Body of pancreas (tissue), 4 donors: ENCODE data around the gene KIAA1671. TPM values are rescaled to one million over a fixed set of nuclear protein-coding genes. Genes with fewer than 3 reads are reported as not detected.

Experiments
- ATAC-seq: fragments of 150-250 bp; one replicate; pipeline ENCODE4 v1.9.1; 2016
- DNase-seq, 4 donors: peaks; one replicate each; pipeline ENCODE4 v3.0.0-alpha.2; 2019
- H3K27ac ChIP-seq, 4 donors: fragments of 200-600 bp; sonication (generic); 1 replicate in 3 of 4; 2 replicates in 1 of 4; pipeline versions ENCODE4 v1.5.1 to v1.6.1; 2016 to 2019; ENCODE audit warnings: mild to moderate bottlenecking in 1 of 4, mixed read lengths in 1 of 4, moderate library complexity in 1 of 4
- H3K27me3 ChIP-seq, 2 donors: fragments of 200-600 bp; sonication (generic); one replicate each; pipeline ENCODE4 v1.6.0; 2016; ENCODE audit warnings: mild to moderate bottlenecking in 1 of 2
- H3K36me3 ChIP-seq, 2 donors: fragments of 200-600 bp; sonication (generic); replicated peaks in 1 of 2; 2 replicates each; pipeline ENCODE4 v1.5.1; 2016; ENCODE audit warnings: low read depth in 2 of 2; ENCODE audit not compliant: insufficient read depth in 1 of 2
- H3K4me1 ChIP-seq: fragments of 200-600 bp; sonication (generic); one replicate; pipeline ENCODE4 v1.6.0; 2016
- H3K4me3 ChIP-seq, 2 donors: fragments of 200-600 bp; sonication (generic); 1 replicate in 1 of 2; 2 replicates in 1 of 2; pipeline ENCODE4 v1.5.1; 2016 to 2019
- H3K9me3 ChIP-seq, 3 donors: fragments of 200-600 bp; sonication (generic); 1 replicate in 2 of 3; 2 replicates in 1 of 3; pipeline ENCODE4 v1.5.1; 2016
- CTCF ChIP-seq, 7 experiments: fragments of 450-650 bp in 4 of 7; fragments of 200-600 bp in 3 of 7; sonication (generic) in 3 of 7; IDR thresholded peaks; one replicate each; pipeline ENCODE4 v1.5.1; 2016 to 2019; ENCODE audit warnings: antibody characterized with exemption in 7 of 7
- POLR2A ChIP-seq, 3 donors: fragments of 450-650 bp; IDR thresholded peaks; one replicate each; pipeline ENCODE4 v1.6.1; 2016; ENCODE audit warnings: antibody characterized with exemption in 3 of 3, mild to moderate bottlenecking in 2 of 3
- WGBS, 2 donors: methylation state at CpG; one replicate each; pipeline ENCODE4 v1.1.5; 2017; 5-methylcytosine and 5-hydroxymethylcytosine counted together
- intact Hi-C: fragments of 100-400 bp; cut with DNase I; formaldehyde crosslinking; loops from one replicate; pipeline ENCODE4 v1.15.1; 2023
- total RNA-seq, 2 donors: library from RNA; depleted of rRNA; stranded (reverse); fragments of >200 nt; gene quantifications; one replicate each; pipeline ENCODE4 v1.1.0, GENCODE V29; 2016

Gene KIAA1671
- total RNA-seq, 2 donors from 2014 or later: 24.9 to 79.8 TPM

- DNase-seq (no peak), ATAC-seq (no peak)
- TF ChIP-seq CTCF (IDR thresholded peaks at IDR 0.05) (no peak), POLR2A (IDR thresholded peaks at IDR 0.05) (no peak)
- intact Hi-C loops: no loop called here
- no peak overlapping the region for H3K27ac ChIP-seq
- no peak overlapping the region for H3K4me3 ChIP-seq
- H3K9me3 ChIP-seq: no peaks in the 10 kb centered on the region
- 91 to 94% methylated on average over 4 of the region's 4 CpGs for WGBS, 2 donors
- H3K4me1 ChIP-seq: peaks cover 16% of the 10 kb centered on the region
- no peaks in the 10 kb centered on the region for H3K27me3 ChIP-seq
- H3K36me3 ChIP-seq: no peaks in the 10 kb centered on the region
These were observed 204.2 kb downstream of the KIAA1671 start for GRCh38 chr22:25156736-25157135.

- intact Hi-C loops: no loop called here
- 72 to 88% methylated on average over 7 to 10 of the region's 10 CpGs for WGBS, 2 donors
- no peaks in the 10 kb centered on the region for H3K36me3 ChIP-seq
- H3K4me3 ChIP-seq: no peak overlapping the region
- no peaks in the 10 kb centered on the region for H3K27me3 ChIP-seq
- TF ChIP-seq CTCF (IDR thresholded peaks at IDR 0.05) (no peak), POLR2A (IDR thresholded peaks at IDR 0.05) (no peak)
- H3K4me1 ChIP-seq: peaks cover 11% of the 10 kb centered on the region
- DNase-seq (no peak), ATAC-seq (no peak)
- no peak overlapping the region for H3K27ac ChIP-seq
- no peaks in the 10 kb centered on the region for H3K9me3 ChIP-seq
These were observed 206.5 kb downstream of the KIAA1671 start for GRCh38 chr22:25159028-25159427.

- TF ChIP-seq POLR2A (IDR thresholded peaks at IDR 0.05) (no peak), CTCF (IDR thresholded peaks at IDR 0.05) (no peak)
- Histone ChIP-seq H3K4me1 (no peaks in the 10 kb centered on the region), H3K27me3 (no peaks in the 10 kb centered on the region), H3K27ac (no peak overlapping the region), H3K9me3 (no peaks in the 10 kb centered on the region), H3K36me3 (no peaks in the 10 kb centered on the region), H3K4me3 (no peak overlapping the region)
- no peak for ATAC-seq
- no peak for DNase-seq
- intact Hi-C loops: no loop called here
- 91% methylated on average over 10 to 11 of the region's 11 CpGs for WGBS, 2 donors
These were observed 207.8 kb downstream of the KIAA1671 start for GRCh38 chr22:25160120-25160996.

- intact Hi-C loops: no loop called here
- 65 to 80% methylated on average over 8 to 14 of the region's 14 CpGs for WGBS, 2 donors
- ATAC-seq (no peak), DNase-seq (no peak)
- Histone ChIP-seq H3K27me3 (no peaks in the 10 kb centered on the region), H3K27ac (no peak overlapping the region), H3K4me1 (no peaks in the 10 kb centered on the region), H3K4me3 (no peak overlapping the region), H3K9me3 (no peaks in the 10 kb centered on the region), H3K36me3 (no peaks in the 10 kb centered on the region)
- TF ChIP-seq CTCF (IDR thresholded peaks at IDR 0.05) (no peak), POLR2A (IDR thresholded peaks at IDR 0.05) (no peak)
These were observed 208.8 kb downstream of the KIAA1671 start for GRCh38 chr22:25161017-25161915.
